Epithelial cell of esophagus (primary cell): ENCODE data around the gene PIK3CD.

Source experiments
- DNase-seq: peaks from one replicate; pipeline ENCODE4 v3.0.0; 2010; ENCODE audit warnings: low read depth
- H3K4me3 ChIP-seq: 2 replicates; pipeline ENCODE4 v1.5.1; 2011; ENCODE audit warnings: mild to moderate bottlenecking, low read length, control low read depth
- CTCF ChIP-seq: IDR thresholded peaks from 2 replicates; pipeline ENCODE4 v1.5.1; 2011; ENCODE audit warnings: low read depth, mild to moderate bottlenecking, low read length, control low read depth, inconsistent platforms; ENCODE audit not compliant: insufficient read depth; ENCODE audit errors: missing control alignments

Gene PIK3CD

DNA sequence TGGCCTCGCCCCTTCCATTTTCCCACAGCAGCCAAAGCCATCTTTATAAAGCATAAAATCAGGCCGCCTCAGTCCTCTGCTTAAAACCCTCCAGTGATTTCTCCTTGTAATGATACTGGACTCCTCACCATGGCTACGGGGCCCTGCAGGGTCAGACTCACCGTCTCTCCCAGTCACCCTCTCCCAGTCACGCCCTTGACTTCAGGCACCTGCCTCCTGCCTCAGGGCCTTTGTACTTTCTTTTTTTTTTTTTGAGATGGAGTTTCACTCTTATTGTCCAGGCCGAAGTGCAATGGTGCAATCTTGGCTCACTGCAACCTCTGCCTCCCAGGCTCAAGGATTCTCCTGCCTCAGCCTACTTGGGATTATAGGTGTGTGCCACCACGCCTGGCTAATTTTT is 47.8 kb downstream of the PIK3CD start:
- H3K4me3 ChIP-seq = no peak overlapping the region
- no peak for TF ChIP-seq CTCF
- DNase-seq = peak; percentile 78

DNA sequence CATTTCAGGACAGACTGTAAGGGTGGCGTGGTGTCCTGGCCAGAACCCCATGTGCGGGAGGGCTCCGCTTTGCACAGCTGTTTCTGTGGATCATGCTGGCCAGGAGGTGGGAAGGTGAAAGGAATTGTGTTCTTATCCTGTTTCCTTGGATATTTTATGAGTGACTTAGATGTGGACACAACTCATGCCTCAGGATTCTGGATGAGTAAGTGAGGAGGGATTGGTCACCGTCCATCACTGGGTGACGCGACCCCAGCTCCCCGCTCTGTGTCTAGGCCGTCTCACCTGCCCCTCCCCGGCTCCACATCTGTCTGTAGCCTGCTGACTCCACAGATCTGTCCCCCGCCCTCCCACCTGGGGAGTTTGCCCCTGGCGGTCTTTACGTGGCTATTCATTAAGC is 48.8 kb downstream of the PIK3CD start:
- H3K4me3 ChIP-seq = no peak overlapping the region
- DNase-seq = peak; percentile 94
- TF ChIP-seq CTCF = no peak

DNA sequence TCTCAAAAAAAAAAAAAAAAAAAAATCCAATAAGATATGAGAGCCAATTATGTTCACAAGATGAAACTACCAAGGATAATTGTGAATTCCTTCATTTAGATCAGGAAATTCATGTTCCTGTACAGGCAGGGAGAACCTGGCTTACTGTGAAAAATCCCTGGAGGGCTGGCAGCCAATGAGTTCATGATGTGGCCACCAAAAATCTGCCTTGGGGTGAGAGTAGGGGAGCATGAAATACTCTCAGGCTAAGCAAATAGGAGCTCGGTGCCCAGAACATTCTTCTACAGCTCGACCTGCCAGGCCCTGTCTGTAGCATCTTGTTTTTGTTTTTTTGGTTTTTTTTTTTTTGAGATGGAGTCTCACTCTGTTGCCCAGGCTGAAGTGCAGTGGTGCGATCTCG is 50.1 kb downstream of the PIK3CD start:
- TF ChIP-seq CTCF = no peak
- H3K4me3 ChIP-seq = no peak overlapping the region
- peak; percentile 77 for DNase-seq

- DNase-seq = no peak
- no peak for TF ChIP-seq CTCF
- H3K4me3 ChIP-seq = no peak overlapping the region
Measured at GRCh38 chr1:9703165-9703509, 51.6 kb downstream of the PIK3CD start.

DNA sequence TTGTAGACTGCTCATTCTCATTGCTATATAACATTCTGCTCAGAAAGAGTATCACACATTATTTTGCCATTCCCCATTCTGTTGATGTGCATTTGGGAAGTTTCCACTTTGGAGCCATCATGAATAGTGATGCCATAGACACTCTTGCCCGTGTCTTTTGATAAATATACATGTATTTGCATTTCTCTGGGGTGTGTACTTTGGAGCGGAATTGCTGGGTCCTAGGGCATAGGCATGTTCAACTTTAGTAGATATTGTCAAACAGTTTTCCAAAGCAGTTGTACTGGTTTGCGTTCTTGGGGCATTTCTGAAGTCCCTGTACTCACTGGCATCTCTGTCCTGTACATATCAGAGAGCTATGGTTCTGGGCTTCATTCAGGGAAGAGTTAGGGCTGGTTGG is 52.1 kb downstream of the PIK3CD start:
- no peak for TF ChIP-seq CTCF
- DNase-seq = no peak
- H3K4me3 ChIP-seq = no peak overlapping the region

- no peak for TF ChIP-seq CTCF
- peak; percentile 36 for DNase-seq
- no peak overlapping the region for H3K4me3 ChIP-seq
Measured at GRCh38 chr1:9705337-9706093, 54.0 kb downstream of the PIK3CD start.

DNA sequence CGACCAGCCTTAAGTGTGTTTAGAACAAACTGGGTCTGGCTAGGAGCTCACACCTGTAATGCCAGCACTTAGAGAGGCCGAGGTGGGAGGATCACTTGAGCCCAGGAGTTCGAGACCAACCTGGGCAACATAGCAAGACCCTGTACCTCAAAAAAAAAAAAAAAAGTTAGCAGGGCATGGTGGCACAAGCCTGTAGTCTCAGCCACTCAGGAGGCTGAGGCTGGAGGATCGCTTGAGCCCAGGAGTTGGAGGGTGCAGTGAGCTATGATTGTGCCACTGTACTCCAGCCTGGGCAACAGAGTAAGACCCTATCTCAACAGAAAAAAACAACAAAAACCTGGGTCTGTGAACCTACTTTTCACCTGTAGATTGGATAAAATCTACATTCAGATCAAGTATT is 54.6 kb downstream of the PIK3CD start:
- no peak overlapping the region for H3K4me3 ChIP-seq
- DNase-seq = no peak
- TF ChIP-seq CTCF = no peak
